ENCODE measurements around the gene NR6A1.

DNA sequence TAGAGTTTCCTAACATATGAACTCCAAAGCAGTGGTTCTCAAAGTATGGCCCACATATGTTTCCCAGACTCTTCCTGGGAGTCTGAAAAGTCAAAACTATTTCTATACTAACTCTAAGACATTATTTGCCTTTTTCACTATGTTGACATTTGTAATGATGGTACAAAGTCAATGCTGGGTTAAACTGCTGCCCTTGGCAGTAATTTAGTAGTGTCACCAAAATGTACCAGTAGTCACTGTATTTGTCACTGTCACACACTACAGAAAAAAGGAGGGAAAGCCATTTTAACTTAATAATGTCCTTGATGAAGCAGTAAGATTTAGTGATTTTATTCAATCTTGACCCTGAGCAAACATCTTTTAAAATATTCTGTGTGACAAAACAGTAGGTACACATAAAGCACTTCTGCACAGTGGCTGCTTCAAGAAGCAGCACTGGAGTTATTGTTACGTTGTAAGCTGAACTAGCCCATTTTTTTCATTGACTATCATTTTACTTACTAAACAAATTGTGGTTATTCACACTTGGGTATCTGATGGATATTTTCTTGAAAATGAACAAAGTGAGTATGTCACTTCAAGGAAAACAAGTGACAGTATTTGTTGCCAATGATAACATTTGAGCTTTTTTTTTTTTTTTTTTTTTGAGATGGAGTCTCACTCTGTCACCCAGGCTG, 90.3 kb downstream of the NR6A1 start:
- TF ChIP-seq, protein P1, sequence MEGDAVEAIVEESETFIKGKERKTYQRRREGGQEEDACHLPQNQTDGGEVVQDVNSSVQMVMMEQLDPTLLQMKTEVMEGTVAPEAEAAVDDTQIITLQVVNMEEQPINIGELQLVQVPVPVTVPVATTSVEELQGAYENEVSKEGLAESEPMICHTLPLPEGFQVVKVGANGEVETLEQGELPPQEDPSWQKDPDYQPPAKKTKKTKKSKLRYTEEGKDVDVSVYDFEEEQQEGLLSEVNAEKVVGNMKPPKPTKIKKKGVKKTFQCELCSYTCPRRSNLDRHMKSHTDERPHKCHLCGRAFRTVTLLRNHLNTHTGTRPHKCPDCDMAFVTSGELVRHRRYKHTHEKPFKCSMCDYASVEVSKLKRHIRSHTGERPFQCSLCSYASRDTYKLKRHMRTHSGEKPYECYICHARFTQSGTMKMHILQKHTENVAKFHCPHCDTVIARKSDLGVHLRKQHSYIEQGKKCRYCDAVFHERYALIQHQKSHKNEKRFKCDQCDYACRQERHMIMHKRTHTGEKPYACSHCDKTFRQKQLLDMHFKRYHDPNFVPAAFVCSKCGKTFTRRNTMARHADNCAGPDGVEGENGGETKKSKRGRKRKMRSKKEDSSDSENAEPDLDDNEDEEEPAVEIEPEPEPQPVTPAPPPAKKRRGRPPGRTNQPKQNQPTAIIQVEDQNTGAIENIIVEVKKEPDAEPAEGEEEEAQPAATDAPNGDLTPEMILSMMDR (conservative IDR thresholded peaks at IDR 0.05; ENCODE audit: low read length): no peak
- no peak for TF ChIP-seq EZH2phosphoT487 (IDR thresholded peaks at IDR 0.05; ENCODE audit: borderline replicate concordance, low read depth, low read length)
